Cortex of kidney (tissue), 1 donor: Measurements from ENCODE around the gene ANKRD29.
"Not testable (repeated sequence)": the region's sequence is repeated elsewhere in the genome, so short reads cannot be mapped to it uniquely, and the experiment has no call there.

ENCODE experiments used
- DNase-seq: peaks from one replicate; lab custom pipeline; 2025; lab: John Stamatoyannopoulos, UW

Gene ANKRD29

DNA sequence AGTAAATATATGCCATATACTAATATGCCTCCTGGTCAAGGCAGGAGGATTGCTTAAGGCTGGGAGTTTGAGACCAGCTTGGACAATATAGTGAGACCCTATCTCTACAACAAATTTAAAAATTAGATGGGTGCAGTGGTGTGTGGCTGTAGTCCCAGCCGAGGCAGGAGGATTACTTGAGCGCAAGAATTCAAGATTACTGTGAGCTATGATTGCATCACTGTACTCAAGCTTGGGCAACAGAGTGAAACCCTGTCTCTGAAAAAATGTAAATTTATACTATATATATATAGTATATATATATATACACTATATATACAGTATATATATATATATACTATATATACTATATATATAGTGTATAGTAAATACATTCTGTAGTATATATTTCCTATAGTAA, 46.5 kb downstream of the ANKRD29 start:
- DNase-seq = no peak

DNA sequence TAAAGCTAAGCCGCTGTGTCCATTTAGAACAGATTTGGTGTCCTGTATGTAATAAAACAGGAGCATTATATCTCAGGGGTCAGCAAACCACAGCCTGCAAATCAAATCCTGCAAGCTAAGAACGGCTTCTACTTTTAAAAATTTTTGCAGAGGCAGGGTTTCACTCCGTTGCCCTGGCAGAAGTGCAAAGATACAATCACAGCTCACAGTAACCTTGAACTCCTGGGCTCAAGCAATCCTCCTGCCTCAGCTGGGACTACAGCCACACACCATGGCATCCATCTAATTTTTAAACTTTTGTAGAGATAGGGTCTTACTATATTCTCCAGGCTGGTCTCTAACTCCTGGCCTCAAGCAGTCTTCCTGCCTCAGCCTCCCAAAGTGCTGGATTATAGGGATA, 47.8 kb downstream of the ANKRD29 start:
- no peak for DNase-seq

DNA sequence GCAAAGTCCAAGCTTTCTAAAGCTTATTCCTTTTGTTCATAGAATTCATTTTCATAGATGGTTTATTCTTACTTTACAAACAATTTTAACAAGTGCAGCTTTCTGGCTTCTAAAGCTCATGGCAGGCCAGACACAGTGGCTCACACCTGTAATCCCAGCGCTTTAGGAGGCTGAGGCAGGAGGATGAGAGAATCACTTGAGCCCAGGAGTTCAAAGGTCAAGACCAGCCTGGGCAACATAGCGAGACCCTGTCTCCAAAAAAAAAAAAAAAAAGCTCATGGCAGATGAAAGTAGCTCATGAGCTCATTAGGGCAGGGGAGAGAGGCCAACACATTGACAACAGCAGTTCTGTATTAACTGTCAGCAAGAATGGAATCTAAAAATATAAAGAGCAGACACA, 48.3 kb downstream of the ANKRD29 start:
- no peak for DNase-seq

DNA sequence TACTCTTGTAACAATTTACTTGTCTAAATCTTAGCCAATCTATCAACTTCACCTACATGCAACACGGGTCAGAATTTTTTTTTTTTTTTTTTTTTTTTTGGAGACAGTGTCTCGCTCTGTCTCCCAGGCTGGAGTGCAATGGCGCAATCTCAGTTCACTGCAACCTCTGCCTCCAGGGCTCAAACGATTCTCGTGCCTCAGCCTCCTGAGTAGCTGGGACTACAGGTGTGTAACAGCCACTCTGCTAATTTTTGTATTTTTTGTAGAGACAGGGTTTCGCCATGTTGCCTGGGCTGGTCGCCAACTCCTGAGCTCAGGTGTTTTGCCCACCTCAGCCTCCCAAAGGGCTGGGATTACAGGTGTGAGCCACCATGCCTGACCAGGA, 49.6 kb downstream of the ANKRD29 start:
- DNase-seq = not testable (repeated sequence)

DNA sequence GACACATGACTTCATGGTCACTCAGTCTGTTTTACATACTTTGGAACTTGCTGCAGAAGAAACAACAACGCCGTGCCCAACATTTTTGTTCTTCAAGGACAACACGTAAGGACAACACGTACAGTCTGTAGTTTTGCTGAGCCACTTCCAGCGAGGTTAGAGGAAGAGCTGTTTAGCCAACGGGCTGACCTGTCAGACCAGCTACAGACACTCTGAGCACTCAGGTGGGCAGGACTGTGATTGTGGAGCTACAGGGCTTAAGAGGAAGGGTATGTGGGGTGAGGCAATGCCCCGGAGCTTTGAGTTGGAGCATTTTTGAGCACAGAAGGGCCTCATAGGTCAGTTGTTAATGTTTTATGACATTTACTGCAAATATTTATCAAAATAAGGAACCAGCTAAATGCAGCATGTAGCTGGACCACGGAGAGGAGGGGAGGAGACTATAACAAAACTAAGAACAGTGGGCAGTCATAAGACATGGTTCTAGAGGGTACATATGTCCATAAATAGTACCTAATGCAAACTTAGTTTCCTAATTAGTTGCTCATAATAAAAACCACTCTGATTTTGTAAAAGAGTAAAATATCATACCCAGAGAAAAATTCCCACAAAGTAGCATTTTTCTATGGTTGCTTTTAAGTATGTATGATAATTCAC, 50.1 kb downstream of the ANKRD29 start:
- no peak for DNase-seq

DNA sequence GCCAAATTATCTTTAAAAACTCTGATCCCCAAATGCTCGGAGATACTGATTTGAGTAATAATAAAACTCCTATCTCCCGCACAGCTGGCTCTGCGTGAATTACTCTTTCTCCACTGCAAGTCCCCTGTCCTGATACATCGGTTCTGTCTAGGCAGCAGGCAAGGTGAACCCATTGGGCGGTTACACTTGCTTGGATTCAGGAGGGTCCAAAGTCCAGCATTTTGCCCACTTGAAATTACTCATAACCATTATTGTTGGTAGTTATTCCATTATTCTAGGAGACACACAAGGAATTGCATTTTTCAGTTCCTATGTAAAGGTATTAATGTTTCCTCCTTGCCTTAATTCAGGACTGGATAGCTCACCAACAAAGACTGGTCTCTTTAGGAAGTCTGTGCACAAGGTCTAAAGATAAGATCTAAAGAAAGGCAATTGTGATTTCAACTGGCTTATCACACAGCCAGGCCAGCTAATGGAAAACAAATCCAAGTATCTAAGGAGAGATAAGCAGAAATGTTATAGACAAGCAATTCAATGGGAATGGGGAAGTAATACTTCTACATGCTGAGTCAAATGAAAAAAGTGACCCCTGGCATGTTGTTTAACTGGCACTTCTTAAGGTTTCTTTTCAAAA, 53.2 kb downstream of the ANKRD29 start:
- no peak for DNase-seq

DNA sequence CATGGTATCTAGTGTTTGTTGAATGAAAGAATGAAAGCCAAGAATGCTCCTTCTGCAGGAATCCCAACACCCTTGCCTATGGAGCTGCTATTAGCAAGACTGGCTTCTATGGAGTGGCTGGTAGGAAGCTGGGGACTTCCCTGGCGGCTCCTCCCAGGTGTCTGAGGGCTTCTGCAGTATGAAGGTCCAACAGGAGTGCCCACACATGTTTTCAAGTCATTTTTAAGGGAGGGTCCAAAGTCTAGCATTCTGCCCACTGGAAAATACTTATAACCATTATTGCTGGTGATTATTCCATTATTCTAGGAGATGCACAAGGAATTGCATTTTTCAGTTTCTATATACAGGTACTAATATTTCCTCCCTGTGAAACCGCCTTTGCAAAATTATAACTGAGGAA, 54.5 kb downstream of the ANKRD29 start:
- DNase-seq = no peak

DNA sequence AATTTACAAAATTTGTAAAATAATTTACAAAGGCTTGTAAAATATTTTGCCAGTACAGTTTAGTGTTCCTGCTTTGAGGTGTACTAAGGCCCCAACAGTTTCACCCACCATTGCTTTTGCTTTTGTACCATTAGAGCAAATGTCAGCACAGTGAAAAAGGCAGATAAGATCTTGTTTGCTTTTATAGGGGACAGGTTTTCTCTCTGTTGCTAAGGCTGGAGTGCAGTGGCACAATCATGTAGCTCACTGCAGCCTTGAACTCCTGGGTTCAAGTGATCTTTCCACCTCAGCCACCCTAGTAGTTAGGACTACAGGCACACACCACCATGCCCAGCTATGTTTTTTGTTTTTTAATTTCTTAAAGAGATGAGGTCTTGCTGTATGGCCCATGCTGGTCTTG, 56.8 kb downstream of the ANKRD29 start:
- no peak for DNase-seq

DNA sequence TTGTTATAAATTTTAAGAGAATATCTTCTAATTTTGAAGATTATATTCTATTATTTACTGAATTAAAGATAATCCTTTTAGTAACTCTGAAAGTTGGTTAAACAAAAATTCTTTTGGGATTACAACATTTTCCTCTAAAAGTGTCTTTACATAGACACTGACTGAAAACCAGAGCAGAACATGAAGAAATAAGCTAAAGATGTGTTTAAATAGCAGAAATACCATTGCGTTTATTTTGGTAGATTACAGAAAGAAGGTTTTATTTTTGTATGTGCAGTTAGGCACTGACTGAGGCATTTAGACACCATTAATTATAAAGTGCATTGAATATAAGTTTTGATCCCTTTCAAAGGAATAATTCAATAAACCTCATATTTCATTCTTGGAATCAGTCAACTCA, 62.9 kb downstream of the ANKRD29 start:
- no peak for DNase-seq

DNA sequence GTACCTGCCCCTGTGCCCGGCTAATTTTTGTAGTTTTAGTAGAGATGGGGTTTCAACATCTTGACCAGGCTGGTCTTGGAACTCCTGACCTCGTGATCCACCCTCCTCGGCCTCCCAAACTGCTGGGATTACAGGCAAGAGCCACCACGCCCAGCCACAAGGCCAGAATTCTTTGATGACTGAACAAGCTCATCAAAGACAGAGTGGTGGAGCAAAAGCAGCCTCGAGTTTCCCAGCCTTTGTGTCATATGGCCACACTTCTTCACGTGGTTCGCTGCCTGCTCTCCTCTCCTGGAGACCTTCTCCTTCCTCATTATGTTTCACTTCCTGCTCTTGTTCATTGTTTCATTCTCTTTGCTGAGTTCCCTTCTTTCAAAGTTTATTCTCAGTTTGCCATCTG, 66.5 kb downstream of the ANKRD29 start:
- DNase-seq = no peak

DNA sequence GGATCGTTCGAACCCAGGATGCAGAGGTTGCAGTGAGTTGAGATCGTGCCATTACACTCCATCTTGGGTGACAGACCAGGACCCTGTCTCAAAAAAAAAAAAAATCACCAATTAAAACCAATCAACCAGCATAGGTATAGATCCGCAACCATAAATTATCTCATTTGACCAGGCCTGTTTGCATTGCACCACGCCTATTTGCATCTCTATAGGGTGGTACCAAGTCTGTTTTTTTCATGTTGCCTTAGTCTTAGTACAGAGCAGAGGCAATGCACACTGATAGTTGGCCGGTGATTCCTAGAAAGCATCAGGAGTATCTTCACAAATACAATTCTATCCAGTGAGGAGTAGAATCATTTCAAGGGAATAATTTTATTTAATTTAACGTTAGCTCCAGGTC, 67.1 kb downstream of the ANKRD29 start:
- no peak for DNase-seq

DNA sequence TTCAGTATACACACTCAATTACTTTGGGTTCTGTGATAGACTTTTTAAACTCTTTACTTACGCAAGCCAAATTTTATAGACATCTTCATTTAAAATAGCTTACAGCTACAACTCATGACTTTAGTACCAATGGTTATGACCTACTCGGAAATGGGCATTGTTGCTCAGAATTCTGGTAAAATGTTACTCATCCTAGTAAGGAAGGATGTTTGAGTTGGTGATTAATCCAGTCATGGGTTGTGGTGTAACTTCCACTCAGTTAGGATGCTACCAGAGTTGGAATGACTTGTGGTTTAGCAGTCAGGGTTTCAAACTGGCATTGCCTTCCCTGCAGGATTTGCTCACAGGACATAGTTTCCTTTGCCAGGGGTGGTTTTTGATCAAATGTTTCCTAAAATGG, 69.0 kb downstream of the ANKRD29 start:
- no peak for DNase-seq

DNA sequence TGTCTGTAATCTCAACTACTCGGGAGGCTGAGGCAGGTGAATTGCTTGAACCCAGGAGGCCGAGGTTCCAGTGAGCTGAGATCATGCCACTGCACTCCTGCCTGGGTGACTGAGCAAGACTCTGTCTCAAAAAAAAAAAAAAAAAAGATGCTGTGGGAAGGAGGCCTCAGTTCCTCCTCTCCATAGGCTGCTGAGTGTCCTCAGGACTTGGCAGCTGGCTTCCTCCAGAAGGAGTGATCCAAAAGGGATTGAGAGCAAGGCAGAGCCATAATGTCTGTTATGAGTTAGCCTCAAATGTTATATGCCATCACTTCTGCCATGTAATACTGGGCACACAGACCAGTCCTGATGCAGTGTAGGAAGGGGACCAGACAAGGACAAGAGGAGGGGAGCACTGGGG, 69.8 kb downstream of the ANKRD29 start:
- DNase-seq = no peak

DNA sequence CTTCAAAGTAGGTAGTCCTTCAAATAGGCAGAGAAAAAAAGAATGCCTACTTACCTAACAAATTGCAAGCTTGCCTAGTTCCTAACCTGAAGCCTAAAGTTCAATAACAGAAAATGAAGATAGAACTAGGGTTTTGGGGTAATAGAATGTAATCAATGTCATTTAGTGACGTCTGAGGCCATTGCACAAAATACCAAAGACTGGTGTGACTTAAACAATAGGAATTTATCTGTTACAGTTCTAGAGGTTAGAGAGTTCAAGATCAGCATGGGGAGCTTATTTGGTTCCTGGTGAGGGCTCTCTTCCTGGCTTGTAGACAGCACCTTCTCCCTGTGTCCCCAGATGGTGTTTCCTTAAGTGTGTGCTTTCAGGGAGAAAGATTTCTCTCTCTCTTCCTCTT, 71.7 kb downstream of the ANKRD29 start:
- DNase-seq = no peak

DNA sequence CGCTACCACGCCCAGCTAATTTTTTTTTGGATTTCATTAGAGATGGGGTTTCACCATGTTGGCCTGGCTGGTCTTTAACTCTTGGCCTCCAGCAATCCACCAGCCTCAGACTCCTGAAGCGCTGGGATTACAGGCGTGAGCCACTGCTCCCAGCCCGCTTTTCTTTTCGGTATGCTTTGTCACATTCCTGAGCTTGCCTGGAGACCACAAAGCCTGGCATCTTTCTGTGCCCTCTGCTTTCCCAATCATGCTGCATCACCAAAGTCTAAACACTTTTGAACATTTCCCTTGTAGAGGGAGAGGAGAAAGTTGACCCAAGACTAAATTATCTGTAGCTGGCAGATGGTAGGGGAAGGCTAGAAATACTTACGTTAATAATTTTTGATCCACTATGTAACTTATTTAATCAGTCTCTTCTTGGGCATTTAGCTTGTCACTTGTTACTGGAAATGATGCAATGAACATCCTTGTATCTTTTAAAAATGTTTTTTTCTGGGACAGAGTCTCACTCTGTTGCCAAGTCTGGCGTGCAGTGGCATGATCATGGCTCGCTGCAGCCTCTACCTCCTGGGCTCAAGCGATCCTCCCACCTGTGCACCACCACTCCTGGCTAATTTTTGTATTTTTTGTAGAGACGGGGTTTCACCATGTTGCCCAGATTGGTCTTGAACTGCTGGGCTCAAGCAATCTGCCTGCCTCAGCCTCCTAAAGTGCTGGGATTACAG, 73.7 kb downstream of the ANKRD29 start:
- no peak for DNase-seq

DNA sequence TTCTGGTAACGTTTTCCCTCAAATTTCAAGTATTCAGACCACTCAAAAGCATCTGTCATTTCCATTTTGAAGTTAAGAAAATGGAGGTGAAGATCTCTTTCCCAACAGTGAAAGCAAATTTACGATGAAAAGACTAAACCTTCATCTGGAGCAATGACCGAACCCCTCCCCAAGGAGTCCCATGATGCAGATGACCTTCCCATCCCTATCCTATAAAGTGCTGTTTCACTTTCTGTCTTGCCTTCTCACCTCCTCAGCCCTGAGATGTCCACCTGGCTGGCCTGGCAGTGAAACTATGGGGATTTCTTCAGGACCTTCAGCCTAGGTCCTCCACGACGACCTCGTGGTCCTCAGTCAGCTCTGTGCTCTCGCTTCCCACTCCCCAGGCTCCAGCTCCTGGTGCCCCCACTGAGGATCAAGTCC, 75.5 kb downstream of the ANKRD29 start:
- DNase-seq = no peak

DNA sequence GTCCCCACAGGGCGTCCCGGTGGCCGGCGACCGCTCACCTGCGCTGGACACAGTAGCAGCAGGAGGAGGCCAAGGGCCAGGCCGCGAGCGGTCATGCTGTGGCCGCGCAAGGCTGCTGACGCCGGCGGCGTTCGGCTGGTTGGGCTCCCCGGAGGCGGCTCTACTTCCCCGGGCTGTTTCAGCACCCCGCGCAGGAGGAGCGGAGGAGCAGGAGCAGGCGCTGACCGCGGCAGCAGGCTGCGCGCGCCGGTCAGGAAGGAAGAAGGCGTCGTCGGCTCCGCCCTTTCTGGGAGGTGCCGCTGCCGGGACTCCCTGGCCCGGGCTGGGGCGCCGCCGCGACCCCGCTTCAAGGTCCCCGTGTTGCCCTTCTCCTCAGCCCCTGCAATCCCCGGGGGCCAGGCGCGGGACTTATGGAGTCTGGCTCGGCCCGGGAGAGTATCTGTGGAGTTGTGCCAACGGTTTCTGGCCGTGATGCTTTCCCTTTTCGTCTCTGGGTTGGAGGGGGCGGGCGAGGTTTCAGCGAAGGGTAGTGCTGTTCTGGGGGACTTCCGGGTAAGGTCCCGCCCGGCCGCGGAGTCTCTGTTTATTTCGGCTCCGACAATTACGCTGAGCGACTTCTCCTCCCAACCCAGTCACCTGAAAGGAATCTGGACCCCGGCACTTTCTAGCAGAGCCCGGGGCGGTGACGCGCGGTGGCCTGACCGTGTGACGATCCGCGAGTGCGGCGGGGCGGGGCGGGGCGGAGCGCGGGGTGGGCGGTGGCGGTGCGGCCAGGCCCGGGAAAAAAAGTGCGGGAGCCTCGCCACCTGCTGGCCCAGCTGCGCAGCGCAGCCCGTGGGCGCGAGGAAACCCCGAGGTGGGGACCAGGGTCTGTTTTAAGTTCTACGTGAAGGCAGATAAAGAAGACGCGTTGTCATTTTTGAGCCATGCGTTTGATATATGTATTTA, 76.2 kb downstream of the ANKRD29 start, which contains the start of gene NPC1:
NPC1 (minus strand) TSS at position 258 of the 948 bp plus-strand sequence; CDS start at position 95, 163 bp downstream.
- peak; percentile 36 for DNase-seq

DNA sequence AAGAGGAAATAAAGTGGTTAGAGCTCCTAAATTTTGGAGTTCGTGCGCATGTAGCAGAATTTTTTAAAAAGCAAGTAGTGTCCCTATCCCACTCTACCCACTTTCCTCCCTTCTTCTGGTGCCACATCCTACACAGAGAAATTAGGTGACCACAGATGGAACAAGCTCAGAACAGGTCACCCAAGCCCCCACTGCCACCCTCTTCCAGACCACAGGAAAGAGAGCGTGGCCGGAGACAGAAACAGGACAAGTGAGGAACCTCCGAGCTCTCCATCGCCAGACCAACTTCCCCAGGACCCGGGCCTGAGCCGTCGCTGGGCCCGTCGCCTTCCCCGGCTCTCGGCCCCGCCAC, 76.8 kb downstream of the ANKRD29 start:
- no peak for DNase-seq

DNA sequence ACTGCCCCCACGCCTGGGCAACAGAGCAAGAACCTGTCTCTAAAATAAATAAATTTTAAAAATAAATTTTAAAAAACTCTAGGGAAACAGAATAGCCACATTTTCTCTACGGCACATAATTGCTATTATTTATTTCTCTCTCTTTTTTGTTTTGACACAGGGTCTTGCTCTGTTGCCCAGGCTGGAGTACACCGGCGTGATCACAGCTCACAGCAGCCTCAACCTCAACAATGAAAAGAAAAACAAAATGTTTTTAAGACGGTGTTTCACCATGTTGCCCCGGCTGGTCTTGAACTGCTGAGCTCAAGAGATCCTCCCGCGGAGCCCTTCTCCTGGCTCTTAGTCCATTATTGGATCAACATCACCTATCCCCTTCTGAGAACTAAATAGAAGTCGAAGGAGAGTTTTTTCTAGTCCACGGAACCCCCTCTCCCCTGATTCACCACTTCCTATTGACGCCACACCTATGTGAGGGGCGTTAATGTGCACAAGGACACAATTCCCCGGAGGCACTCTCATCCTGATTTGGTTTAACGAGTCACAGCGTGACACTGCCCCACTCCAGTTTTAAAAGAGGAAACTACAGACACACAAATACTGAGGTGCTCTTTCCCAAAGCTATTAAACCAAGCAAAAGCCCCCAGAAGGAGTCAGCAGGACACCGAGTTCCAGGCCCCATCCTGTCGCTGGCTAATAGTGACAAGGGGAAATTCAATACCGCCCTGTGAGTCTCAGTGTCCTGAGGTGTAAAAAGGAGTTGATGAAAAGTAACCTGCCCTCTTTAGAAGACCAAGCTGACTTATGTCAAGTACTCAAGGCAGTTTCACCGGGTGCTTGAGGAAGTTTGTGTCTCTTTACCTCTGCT, 77.5 kb downstream of the ANKRD29 start:
- DNase-seq = no peak

DNA sequence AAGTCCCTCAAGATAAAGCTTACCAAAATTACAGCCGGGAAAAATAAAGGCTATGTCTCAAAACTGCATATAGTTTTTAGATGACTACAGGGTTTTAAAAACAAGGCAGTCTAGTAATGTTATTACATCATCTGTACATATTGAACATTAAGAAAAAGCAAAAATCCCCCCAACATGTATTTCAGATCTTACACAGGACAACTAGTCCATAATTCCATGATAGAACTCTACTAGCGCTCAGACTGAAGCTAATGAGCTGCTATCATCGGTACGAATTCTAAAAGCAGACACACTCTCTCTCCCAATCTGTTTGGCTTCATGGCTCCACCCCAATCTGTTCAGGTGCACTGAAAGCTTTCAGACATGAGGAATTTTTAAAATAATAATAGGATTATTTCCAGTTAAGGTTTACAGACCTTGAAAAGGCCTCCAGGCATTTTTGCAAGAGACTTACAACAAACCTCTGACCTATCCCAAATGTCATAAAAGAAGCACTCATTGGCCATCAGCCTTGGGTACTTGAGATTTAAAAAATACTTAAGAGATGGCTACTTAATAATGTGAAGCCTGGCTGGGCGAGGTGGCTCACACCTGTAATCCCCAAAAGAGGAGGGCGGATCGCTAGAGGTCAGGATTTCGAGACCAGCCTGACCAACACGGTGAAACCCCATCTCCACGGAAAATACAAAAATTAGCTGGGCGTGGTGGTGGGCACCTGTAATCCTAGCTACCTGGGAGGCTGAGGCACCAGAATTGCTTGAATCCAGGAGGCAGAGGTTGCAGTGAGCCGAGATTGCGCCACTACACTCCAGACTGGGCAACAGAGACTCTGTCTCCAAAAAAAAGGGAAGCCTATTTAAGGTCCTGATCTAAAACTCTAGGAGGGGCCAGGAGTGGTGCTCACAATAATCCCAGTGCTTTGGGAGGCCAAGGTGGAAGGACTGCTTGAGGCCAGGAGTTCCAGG, 78.4 kb downstream of the ANKRD29 start:
- DNase-seq = no peak
